ENCODE results near the gene HEXIM2.
A peak's percentile ranks its signal among the peaks of the same experiment; 100 is the strongest.

HEXIM2 gene

GRCh38 chr17:45161288-45162024 is at the start of gene HEXIM2:
Gene HEXIM2 (plus strand): TSS chr17:45161875. CDS start chr17:45162794, 919 bp downstream.
- DNase-seq (ENCODE audit: low read depth in 1 of 2, low spot score in 1 of 2), result peak; percentile 92 to 100
- no peak for TF ChIP-seq JUND (IDR thresholded peaks at IDR 0.05; ENCODE audit: low read depth)
- in situ Hi-C loops (cut with HindIII; ENCODE audit: low pct_unique_long_range_greater_than_20kb, low sequenced_read_pairs), result no loop called here

DNA sequence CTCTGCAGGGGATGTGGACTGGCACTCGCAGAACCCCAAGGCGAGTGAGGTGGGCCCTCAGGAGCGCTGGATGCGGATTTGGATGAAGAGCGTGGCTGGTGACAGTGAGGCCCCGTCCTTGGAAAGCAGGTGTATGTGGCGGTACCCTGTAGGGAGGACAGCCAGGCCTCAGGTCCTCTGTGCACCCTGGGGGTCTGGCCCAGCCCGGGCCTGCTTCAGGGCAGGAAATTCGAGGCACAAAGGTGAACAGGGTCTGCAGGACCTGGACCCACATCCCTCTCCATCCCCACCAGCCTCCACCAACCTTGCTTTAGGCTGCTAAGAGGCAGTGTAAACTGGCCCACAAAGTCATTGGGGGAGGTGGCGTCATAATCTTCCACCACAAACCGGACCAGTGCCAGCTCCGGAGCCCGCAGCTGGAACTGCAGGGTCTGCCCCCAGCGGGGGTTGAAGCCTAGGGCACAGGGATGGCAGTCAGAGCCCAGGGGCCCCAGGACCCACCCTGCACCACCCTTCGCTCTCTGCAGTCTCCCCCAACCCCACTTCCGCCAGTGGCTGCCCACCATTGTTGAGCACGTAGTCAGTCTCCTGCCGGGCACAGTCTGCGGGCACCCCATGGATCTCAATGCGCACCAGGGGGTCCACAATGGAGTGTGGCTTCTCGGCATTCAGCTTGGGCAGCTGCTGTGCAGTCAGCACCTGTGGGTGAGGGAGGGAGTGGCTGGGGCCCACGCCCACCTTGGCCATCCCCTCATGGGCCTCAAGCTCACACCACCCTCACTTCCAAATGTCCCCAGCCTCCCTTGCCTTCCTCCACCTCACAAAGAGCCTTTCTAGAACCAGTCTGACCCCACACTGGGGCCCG is 48.9 kb upstream of the HEXIM2 start:
- no peak for TF ChIP-seq JUND (IDR thresholded peaks at IDR 0.05; ENCODE audit: low read depth)
- in situ Hi-C loops (cut with HindIII; ENCODE audit: low pct_unique_long_range_greater_than_20kb, low sequenced_read_pairs), result no loop called here

DNA sequence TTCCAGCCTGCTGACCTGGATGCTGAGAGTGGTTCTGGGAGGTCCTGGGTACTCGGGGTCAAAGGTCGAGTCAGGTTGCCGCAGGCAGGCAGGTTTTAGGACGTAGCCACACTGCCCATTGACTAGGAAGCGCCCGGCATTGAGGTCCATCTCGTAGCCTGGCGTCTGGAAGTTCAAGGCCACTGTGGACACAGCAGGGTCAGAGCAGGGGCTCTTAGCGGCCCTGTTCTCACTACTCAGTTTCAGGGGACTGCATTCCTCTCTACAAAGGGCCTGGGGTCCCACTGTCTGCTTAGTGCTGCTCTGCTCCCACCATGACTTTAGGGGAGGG is 48.3 kb upstream of the HEXIM2 start:
- in situ Hi-C loops (cut with HindIII; ENCODE audit: low pct_unique_long_range_greater_than_20kb, low sequenced_read_pairs), result no loop called here
- TF ChIP-seq JUND (IDR thresholded peaks at IDR 0.05; ENCODE audit: low read depth), result no peak
- DNase-seq (ENCODE audit: low read depth in 1 of 2, low spot score in 1 of 2), result no peak

More for the DNA sequence above, 48.9 kb upstream of the HEXIM2 start:
- no peak for DNase-seq (ENCODE audit: low read depth in 1 of 2, low spot score in 1 of 2)

DNA sequence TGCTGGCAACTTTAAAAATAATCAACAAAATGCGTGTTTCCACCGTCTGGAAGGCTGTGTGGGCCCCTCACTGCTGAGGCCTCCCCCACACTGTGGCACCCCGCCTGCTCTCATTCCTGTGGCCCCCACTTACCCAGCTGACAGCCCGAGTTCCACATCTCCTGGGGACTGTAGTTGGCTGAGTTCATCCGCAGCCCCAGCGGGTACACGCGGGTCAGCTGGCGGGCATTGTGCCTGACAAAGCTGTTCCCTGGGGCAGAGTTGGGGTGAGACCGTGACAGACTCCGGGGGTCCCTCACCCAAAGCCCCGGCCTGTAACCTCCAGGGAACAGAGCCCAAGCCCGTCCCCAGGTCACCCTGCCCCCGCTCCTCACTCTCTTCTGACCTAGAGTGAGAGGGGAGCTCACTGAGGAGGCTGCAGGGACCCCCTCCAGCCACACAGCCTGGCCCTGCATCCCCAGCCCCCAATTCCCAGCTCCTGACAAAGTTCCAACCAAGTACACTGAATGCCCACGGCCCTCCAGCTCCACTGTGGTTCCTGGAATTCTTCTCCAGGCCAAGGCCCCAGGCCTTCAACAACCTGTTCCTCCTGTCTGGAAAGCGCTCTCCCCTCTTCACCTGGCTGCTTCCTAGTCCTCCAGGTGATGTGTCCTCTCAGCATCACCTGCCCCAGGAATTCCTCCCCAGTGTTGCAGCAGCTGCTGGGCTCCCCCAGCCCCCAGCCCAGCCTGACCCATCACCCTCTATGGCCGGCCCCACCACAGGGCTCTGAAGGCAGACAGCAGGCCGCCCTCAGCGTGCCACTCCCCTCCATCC is 47.4 kb upstream of the HEXIM2 start:
- no peak for TF ChIP-seq JUND (IDR thresholded peaks at IDR 0.05; ENCODE audit: low read depth)
- in situ Hi-C loops (cut with HindIII; ENCODE audit: low pct_unique_long_range_greater_than_20kb, low sequenced_read_pairs), result no loop called here
- peak; percentile 89 to 91 for DNase-seq (ENCODE audit: low read depth in 1 of 2, low spot score in 1 of 2)

- TF ChIP-seq JUND (IDR thresholded peaks at IDR 0.05; ENCODE audit: low read depth), result no peak
- no peak for DNase-seq (ENCODE audit: low read depth in 1 of 2, low spot score in 1 of 2)
- in situ Hi-C loops (cut with HindIII; ENCODE audit: low pct_unique_long_range_greater_than_20kb, low sequenced_read_pairs), result no loop called here
These were observed 46.6 kb upstream of the HEXIM2 start for GRCh38 chr17:45115015-45115625.

- DNase-seq (ENCODE audit: low read depth in 1 of 2, low spot score in 1 of 2), result no peak
- in situ Hi-C loops (cut with HindIII; ENCODE audit: low pct_unique_long_range_greater_than_20kb, low sequenced_read_pairs), result no loop called here
- no peak for TF ChIP-seq JUND (IDR thresholded peaks at IDR 0.05; ENCODE audit: low read depth)
These were observed 45.8 kb upstream of the HEXIM2 start for GRCh38 chr17:45115871-45116270.

GRCh38 chr17:45116434-45117016 is 45.1 kb upstream of the HEXIM2 start:
- DNase-seq (ENCODE audit: low read depth in 1 of 2, low spot score in 1 of 2), result no peak
- in situ Hi-C loops (cut with HindIII; ENCODE audit: low pct_unique_long_range_greater_than_20kb, low sequenced_read_pairs), result no loop called here
- TF ChIP-seq JUND (IDR thresholded peaks at IDR 0.05; ENCODE audit: low read depth), result no peak

DNA sequence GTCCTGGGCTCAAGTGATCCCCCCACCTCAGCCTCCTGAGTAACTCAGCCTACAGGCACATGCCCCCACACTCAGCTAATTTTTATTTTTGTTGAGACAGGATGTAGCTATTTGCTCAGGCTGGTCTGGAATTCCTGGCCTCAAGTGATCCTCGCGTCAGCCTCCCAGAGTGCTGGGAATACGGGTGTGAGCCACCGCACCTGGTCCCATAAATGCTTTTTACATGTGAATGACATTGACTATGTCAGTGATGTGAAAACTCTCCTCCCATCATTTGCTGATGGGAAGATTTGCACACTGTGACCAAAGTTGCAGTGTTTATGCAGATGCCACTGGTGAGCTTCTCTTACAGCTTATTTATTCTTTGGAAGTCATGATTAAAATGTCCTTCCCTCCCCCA is 44.3 kb upstream of the HEXIM2 start:
- in situ Hi-C loops (cut with HindIII; ENCODE audit: low pct_unique_long_range_greater_than_20kb, low sequenced_read_pairs), result no loop called here
- no peak for DNase-seq (ENCODE audit: low read depth in 1 of 2, low spot score in 1 of 2)
- no peak for TF ChIP-seq JUND (IDR thresholded peaks at IDR 0.05; ENCODE audit: low read depth)

- DNase-seq (ENCODE audit: low read depth in 1 of 2, low spot score in 1 of 2), result no peak
- TF ChIP-seq JUND (IDR thresholded peaks at IDR 0.05; ENCODE audit: low read depth), result no peak
- in situ Hi-C loops (cut with HindIII; ENCODE audit: low pct_unique_long_range_greater_than_20kb, low sequenced_read_pairs), result no loop called here
These were observed 43.6 kb upstream of the HEXIM2 start for GRCh38 chr17:45117848-45118646.

- in situ Hi-C loops (cut with HindIII; ENCODE audit: low pct_unique_long_range_greater_than_20kb, low sequenced_read_pairs), result no loop called here
- no peak for TF ChIP-seq JUND (IDR thresholded peaks at IDR 0.05; ENCODE audit: low read depth)
- no peak for DNase-seq (ENCODE audit: low read depth in 1 of 2, low spot score in 1 of 2)
These were observed 43.0 kb upstream of the HEXIM2 start for GRCh38 chr17:45118691-45119090.

DNA sequence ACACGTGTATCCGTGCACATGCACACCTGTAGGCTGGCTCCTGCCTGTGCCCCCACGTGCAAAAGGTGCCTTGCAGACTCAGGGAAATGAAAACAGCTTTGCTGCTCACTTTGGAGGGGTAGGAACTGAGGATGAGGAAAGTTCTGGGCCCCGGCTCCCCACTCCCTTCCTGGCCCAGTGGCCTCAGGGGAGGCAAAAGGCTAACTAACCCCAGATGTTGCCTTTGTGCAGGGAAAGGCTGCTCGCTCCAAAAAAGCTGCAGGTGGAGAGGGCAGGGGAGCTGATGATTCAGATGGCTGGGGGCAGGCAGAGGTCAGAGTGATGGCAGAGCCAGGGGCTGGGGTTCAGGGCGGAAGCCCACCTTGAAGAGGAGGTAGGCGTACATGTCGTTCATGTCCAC is 41.7 kb upstream of the HEXIM2 start:
- TF ChIP-seq JUND (IDR thresholded peaks at IDR 0.05; ENCODE audit: low read depth), result no peak
- in situ Hi-C loops (cut with HindIII; ENCODE audit: low pct_unique_long_range_greater_than_20kb, low sequenced_read_pairs), result no loop called here
- no peak for DNase-seq (ENCODE audit: low read depth in 1 of 2, low spot score in 1 of 2)
